OCI-M2 (cell line): ENCODE results near the gene CXCL1.

Experiments
- DNase-seq: peaks from one replicate; lab custom pipeline; 2025; ENCODE audit not compliant: unreplicated experiment; lab: John Stamatoyannopoulos, UW

The CXCL1 gene

GRCh38 chr4:73916172-73916925 is 47.2 kb downstream of the CXCL1 start:
- no peak for DNase-seq

GRCh38 chr4:73917081-73917501 is 47.9 kb downstream of the CXCL1 start:
- no peak for DNase-seq

- DNase-seq: no peak
Observed at GRCh38 chr4:73918058-73918457, 48.9 kb downstream of the CXCL1 start.

GRCh38 chr4:73919691-73920090 is 50.5 kb downstream of the CXCL1 start:
- DNase-seq: no peak
